HEK293T (cell line): Measurements from ENCODE around the gene FCGBP.
"Not testable (repeated sequence)": the region's sequence is repeated elsewhere in the genome, so short reads cannot be mapped to it uniquely, and the experiment has no call there.

ENCODE experiments used
- FOXM1 ChIP-seq: fragments of 450-650 bp; IDR thresholded peaks from 2 replicates; pipeline ENCODE4 v1.6.1; 2017; ENCODE audit warnings: mild to moderate bottlenecking, borderline replicate concordance
- NFRKB ChIP-seq: fragments of 450-650 bp; IDR thresholded peaks from 2 replicates; pipeline ENCODE4 v1.6.1; 2016; ENCODE audit warnings: mild to moderate bottlenecking, moderate library complexity
- SP1 ChIP-seq: fragments of 450-650 bp; IDR thresholded peaks from 2 replicates; pipeline ENCODE4 v1.6.1; 2017

GRCh38 chr19:39903486-39904091, 30.8 kb downstream of the FCGBP start:
- not testable (repeated sequence) for TF ChIP-seq NFRKB, SP1, FOXM1
